GM18526 (cell line): Measurements from ENCODE around the gene CRIP2.

Source experiments
- POLR2A ChIP-seq: IDR thresholded peaks from 3 replicates; pipeline ENCODE4 v1.6.1; 2011; ENCODE audit not compliant: insufficient read length; ENCODE audit errors: extremely low read depth

CRIP2 gene

DNA sequence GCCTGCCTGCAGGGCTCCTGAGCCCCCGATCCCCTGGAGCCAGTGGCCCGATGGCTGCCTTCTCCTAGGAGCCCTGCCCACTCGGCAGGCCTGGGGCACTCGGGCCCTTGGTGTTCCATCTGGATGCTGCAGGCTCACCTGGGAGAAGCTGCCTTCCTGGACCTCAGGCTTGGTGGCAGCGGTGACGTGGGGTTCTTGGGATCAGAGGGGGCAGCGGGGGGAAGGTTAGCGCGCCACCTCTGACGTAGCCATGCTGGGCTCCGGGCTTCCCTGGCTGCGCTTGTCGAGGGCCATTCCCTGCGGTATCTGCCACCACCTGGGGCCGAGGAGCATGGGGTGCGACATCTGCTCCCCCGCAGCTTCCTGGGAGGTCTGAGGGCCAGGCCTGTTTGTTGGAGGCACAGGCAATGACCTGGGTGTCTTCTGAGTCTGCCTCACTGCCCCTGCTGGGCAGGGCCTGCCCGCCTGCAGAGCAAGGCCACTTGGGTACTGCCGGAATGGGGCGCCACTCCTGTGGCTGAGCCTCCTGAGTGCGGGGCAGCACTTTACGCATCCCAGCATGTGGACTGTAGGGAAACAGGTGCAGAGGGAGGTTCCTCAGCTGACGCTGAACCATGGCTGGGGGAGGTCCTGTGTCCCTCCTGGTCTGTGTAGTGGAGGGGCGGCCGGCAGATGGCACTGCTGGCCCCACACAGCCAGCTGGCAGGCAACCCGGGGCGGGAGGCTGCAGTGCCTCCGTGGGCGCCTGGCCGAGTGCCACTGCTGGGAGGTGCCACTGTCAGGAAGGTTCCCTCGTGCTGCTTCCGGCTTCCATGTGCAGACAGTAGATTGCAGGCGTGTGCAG lies 34.7 kb upstream of the CRIP2 start:
- TF ChIP-seq POLR2A, result no peak

- no peak for TF ChIP-seq POLR2A
Measured at GRCh38 chr14:105440554-105440900, 34.1 kb upstream of the CRIP2 start.

DNA sequence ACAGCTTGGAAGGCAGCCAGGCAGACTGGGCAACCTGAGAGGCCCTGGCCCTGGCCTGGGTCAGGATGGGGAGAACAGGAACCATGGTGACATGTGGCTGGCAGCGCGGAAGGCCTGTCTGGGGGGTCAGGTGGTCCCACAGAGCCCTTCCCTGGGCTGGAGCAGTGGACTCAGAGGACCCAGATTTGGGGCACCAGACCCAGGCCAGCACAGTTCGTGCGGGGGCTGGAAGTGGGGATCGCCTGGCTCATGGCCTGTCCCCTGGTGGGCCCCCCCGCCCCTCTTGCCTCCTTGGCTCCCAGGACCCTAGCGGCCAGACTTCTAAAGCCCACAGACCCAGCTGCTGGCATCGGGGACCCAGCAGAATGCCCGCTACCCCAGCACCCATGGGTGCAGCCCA lies 33.6 kb upstream of the CRIP2 start:
- TF ChIP-seq POLR2A, result no peak

- TF ChIP-seq POLR2A, result no peak
Measured at GRCh38 chr14:105442125-105442524, 32.5 kb upstream of the CRIP2 start.

GRCh38 chr14:105442834-105443233 lies 31.8 kb upstream of the CRIP2 start:
- no peak for TF ChIP-seq POLR2A

- TF ChIP-seq POLR2A, result peak; percentile 14
Measured at GRCh38 chr14:105444859-105445258, 29.8 kb upstream of the CRIP2 start.

DNA sequence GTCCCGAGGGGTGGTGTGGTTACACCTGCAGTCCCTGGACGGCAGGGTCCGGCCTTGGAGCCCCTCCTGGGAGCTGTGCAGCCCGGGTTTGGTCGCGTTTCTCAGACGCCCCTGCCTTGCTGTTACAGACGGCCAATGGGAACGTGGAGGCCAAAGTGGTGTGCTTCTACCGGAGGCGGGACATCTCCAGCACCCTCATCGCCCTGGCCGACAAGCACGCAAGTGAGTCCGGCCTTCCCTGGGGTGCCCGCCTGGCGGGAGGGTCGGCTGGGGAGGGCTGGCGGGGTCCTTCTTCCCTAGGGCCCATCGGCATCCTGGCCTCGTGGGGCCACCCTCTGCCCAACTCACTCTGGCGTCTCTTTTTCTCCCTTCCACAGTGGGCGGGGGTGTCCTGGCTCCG lies 29.3 kb upstream of the CRIP2 start:
- no peak for TF ChIP-seq POLR2A

GRCh38 chr14:105445901-105446845 lies 28.4 kb upstream of the CRIP2 start:
- TF ChIP-seq POLR2A, result no peak

DNA sequence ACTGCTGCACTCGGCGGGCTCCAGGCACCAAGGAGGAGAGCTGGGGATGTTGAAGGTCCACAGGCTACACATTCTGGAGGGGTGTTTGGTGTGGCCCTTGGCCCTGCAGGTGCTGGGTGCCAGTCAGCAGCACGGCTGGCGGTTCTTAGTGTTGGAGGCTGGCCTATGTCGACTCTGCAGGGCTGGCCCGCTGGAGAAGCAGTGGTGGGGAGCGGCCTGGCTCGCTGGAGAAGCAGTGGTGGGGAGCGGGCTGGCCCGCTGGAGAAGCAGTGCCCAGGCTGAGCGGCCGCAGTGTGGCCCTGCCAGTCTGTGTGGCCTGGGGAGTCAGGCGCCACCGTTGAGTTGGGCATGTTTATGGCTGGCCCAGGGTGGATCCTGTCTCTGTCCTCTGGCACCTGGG lies 27.6 kb upstream of the CRIP2 start:
- TF ChIP-seq POLR2A, result no peak

- no peak for TF ChIP-seq POLR2A
Measured at GRCh38 chr14:105447651-105448640, 26.7 kb upstream of the CRIP2 start.

- no peak for TF ChIP-seq POLR2A
Measured at GRCh38 chr14:105448706-105449111, 25.9 kb upstream of the CRIP2 start.

GRCh38 chr14:105449276-105450122 lies 25.1 kb upstream of the CRIP2 start:
- no peak for TF ChIP-seq POLR2A

- TF ChIP-seq POLR2A, result no peak
Measured at GRCh38 chr14:105450123-105450505, 24.5 kb upstream of the CRIP2 start.
